NB4 (cell line): ENCODE data around the gene NDUFS2.
"Not testable (repeated sequence)": the region's sequence is repeated elsewhere in the genome, so short reads cannot be mapped to it uniquely, and the experiment has no call there.

Experiments
- DNase-seq: peaks from one replicate; pipeline ENCODE4 v3.0.0; 2010; ENCODE audit warnings: low read depth
- H3K4me3 ChIP-seq: one replicate; pipeline ENCODE4 v1.5.1; 2011; ENCODE audit warnings: mild to moderate bottlenecking, low read depth, low read length, moderate library complexity
- CTCF ChIP-seq: IDR thresholded peaks from one replicate; pipeline ENCODE4 v1.5.1; 2012; ENCODE audit warnings: low read depth, low read length
- MAX ChIP-seq: IDR thresholded peaks from 2 replicates; pipeline ENCODE4 v1.6.1; 2011; ENCODE audit warnings: low read depth, low read length
- MYC ChIP-seq: IDR thresholded peaks from 2 replicates; pipeline ENCODE4 v1.6.1; 2011; ENCODE audit warnings: low read depth, low read length
- POLR2A ChIP-seq: IDR thresholded peaks from 2 replicates; pipeline ENCODE4 v1.6.1; 2011; ENCODE audit warnings: mild to moderate bottlenecking; ENCODE audit not compliant: insufficient read length; ENCODE audit errors: extremely low read depth

NDUFS2 gene

GRCh38 chr1:161251579-161251978 is 49.4 kb downstream of the NDUFS2 start:
- no peak for TF ChIP-seq MAX
- no peak for TF ChIP-seq POLR2A
- no peak for TF ChIP-seq MYC
- TF ChIP-seq CTCF, result no peak
- no peak for DNase-seq
- H3K4me3 ChIP-seq, result no peak overlapping the region

- peak; percentile 64 for DNase-seq
- not testable (repeated sequence) for H3K4me3 ChIP-seq
Observed at GRCh38 chr1:161255302-161255701, 53.1 kb downstream of the NDUFS2 start.

- not testable (repeated sequence) for H3K4me3 ChIP-seq, DNase-seq
Observed at GRCh38 chr1:161255955-161256520, 53.9 kb downstream of the NDUFS2 start.

- not testable (repeated sequence) for DNase-seq, H3K4me3 ChIP-seq
Observed at GRCh38 chr1:161257109-161257508, 54.9 kb downstream of the NDUFS2 start.

GRCh38 chr1:161258439-161259344 is 56.5 kb downstream of the NDUFS2 start, which contains the start of gene PCP4L1:
TSS of gene PCP4L1 (plus strand) at chr1:161258745. CDS start at chr1:161258975, 230 bp downstream.
- no peak for DNase-seq
- no peak within 1 kb of the TSS for H3K4me3 ChIP-seq

GRCh38 chr1:161259345-161259702 is 57.2 kb downstream of the NDUFS2 start:
- no peak overlapping the region for H3K4me3 ChIP-seq
- TF ChIP-seq CTCF, result no peak
- no peak for TF ChIP-seq MYC
- no peak for TF ChIP-seq MAX
- no peak for TF ChIP-seq POLR2A
- DNase-seq, result no peak

More at GRCh38 chr1:161258439-161259344, 56.5 kb downstream of the NDUFS2 start, which contains the start of gene PCP4L1:
- TF ChIP-seq CTCF (no peak), POLR2A (no peak)

GRCh38 chr1:161259765-161260164 is 57.6 kb downstream of the NDUFS2 start:
- no peak for TF ChIP-seq CTCF
- no peak for TF ChIP-seq POLR2A
- TF ChIP-seq MYC, result no peak
- TF ChIP-seq MAX, result no peak
- H3K4me3 ChIP-seq, result no peak overlapping the region
- DNase-seq, result no peak
